Measurements from ENCODE around the gene HABP4.

HABP4 gene

DNA sequence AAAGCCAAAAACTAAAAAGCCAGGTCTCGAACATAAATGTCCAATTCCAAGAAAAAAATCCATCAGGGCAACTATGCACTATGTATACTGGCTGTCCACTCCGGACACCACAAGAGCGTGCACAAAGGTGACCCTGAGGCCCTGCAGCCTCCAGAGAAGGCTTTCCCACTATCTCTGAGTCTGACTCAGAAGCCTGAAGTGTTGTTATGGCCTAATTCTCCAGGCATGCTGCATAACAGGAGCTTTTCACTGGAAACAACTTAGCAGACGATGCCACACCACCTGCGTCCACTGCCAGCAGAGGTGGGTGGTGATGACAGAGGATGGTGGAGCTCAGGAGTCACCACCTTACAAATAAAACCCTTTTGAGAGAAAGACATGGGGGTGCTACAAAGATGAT, 63.7 kb downstream of the HABP4 start:
- no peak overlapping the region for H3K4me3 ChIP-seq (ENCODE audit: control insufficient read depth, low read depth, low read length)
- TF ChIP-seq CTCF (IDR thresholded peaks at IDR 0.05; ENCODE audit: control insufficient read depth, insufficient read depth, low read depth, low read length, missing control alignments): no peak
- no peak for DNase-seq (ENCODE audit: low read depth)

DNA sequence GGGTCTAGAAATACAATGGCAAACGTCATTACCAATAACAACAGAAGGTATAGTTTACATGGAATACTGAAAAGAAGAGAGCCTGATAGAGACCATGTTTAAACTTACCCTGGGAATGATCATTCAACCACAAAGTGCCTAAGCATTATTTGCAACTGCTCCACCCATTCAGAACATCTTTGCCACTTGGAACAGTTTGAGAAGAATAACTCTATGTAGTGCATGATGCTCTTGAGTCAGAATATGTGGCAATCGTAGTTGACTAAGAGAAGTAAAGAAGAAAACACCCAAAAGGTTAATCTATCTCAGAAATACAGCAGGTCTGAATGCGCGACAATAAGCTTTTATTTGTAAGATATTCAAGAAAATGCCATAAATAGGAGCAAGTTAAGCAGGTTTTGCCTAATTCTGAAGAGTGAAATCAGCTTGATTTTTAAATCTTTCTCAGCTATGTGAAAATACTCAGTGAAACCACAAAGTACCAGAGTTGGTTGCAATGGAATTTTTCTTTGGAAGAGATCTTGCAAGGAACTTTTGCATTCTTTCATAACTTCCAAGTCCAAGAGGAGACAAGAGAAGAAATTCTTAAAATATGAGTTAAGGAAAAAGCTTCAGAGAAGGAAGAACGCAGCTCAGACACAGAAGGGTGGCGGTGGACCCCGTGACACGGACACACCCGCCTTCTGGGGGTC, 64.3 kb downstream of the HABP4 start:
- DNase-seq (ENCODE audit: low read depth): peak; percentile 62

DNA sequence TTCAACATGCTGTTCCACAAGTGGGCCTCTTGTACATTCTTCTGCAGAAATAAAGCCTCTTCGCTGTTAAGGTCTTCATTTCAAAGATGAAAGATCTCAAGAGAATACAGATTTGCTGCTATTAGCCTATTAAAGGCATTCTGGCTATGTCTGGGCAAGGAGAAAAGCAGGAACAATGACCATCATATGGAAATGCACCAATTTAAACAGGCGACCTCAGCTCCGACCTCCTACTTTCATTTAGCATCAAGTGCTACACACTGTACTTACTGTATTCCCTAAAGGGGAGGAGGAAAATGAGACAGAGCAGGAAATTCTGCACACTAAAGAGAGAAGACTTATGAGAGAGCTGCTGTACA, 64.8 kb downstream of the HABP4 start:
- no peak overlapping the region for H3K4me3 ChIP-seq (ENCODE audit: control insufficient read depth, low read depth, low read length)
- no peak for DNase-seq (ENCODE audit: low read depth)

More for the DNA sequence above, 64.3 kb downstream of the HABP4 start:
- no peak for TF ChIP-seq CTCF (IDR thresholded peaks at IDR 0.05; ENCODE audit: control insufficient read depth, insufficient read depth, low read depth, low read length, missing control alignments)
- no peak overlapping the region for H3K4me3 ChIP-seq (ENCODE audit: control insufficient read depth, low read depth, low read length)

DNA sequence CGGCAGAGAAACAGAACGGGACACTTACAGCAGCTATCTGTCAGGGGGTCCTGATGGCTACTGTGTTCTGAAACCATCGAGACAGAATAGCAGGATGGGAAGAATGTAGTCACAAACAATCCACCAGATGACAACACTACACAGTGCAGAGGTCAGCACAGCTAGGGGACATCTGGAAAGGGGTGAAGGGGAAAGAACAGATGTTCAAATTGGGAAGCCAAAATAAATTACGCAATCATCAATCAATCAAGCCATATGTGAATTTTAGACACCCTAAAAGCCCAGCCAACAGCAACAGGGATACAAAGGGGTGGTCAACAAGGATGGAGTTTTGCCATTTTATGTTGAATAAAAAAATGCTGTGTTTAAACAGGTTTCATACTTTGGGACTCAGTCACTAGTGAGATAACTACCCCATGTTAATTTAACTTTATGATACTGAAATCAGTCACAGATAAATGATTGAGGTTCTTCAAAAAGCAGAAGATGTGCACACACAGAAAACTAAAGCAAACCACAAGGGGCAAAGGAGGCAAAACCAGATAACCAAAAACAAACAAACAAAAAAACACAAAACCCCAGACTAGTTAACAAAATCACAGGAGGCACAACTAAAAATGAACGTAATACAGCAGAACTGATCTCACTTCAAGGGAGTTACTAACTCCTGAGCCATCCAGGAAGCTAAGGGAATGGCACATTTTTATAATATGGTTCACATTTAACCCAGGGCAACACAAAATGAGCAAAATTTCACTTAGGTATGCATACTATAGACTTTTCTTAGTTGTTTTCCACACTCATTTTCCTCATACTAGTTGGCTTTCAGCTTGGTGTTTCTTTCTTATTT, 65.9 kb downstream of the HABP4 start:
- H3K4me3 ChIP-seq (ENCODE audit: control insufficient read depth, low read depth, low read length): no peak overlapping the region
- no peak for TF ChIP-seq CTCF (IDR thresholded peaks at IDR 0.05; ENCODE audit: control insufficient read depth, insufficient read depth, low read depth, low read length, missing control alignments)
- DNase-seq (ENCODE audit: low read depth): no peak

More for the DNA sequence above, 64.8 kb downstream of the HABP4 start:
- no peak for TF ChIP-seq CTCF (IDR thresholded peaks at IDR 0.05; ENCODE audit: control insufficient read depth, insufficient read depth, low read depth, low read length, missing control alignments)

DNA sequence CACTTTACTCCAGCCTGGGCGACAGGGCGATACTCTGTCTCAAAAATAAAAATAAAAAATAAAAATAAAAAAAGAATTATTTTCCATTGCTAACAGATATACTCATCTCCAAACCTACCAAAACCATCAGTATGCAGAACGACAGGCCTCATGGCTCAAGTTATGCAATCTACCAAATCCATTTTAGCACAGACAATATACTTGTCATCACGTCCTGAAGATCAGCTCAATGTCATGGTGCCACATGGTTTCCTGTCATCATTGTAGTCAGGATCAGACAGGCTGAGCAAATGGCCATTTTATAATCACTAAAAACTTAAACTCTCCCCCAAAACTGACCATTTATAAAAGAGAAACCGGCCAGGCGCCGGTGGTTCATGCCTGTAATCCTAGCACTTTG, 69.1 kb downstream of the HABP4 start:
- no peak for DNase-seq (ENCODE audit: low read depth)
- no peak for TF ChIP-seq CTCF (IDR thresholded peaks at IDR 0.05; ENCODE audit: control insufficient read depth, insufficient read depth, low read depth, low read length, missing control alignments)
- no peak overlapping the region for H3K4me3 ChIP-seq (ENCODE audit: control insufficient read depth, low read depth, low read length)

GRCh38 chr9:96519787-96520186, 69.8 kb downstream of the HABP4 start:
- no peak overlapping the region for H3K4me3 ChIP-seq (ENCODE audit: control insufficient read depth, low read depth, low read length)
- TF ChIP-seq CTCF (IDR thresholded peaks at IDR 0.05; ENCODE audit: control insufficient read depth, insufficient read depth, low read depth, low read length, missing control alignments): no peak
- no peak for DNase-seq (ENCODE audit: low read depth)

Measured in AG09309 (cell line).